ENCODE results near the gene GCGR. TPM values are rescaled to one million over a fixed set of nuclear protein-coding genes. Genes with fewer than 3 reads are reported as not detected.

GCGR gene
- total and polyA plus RNA-seq, 2 experiments from 2014 or later, result 0.17 to 0.23 TPM

DNA sequence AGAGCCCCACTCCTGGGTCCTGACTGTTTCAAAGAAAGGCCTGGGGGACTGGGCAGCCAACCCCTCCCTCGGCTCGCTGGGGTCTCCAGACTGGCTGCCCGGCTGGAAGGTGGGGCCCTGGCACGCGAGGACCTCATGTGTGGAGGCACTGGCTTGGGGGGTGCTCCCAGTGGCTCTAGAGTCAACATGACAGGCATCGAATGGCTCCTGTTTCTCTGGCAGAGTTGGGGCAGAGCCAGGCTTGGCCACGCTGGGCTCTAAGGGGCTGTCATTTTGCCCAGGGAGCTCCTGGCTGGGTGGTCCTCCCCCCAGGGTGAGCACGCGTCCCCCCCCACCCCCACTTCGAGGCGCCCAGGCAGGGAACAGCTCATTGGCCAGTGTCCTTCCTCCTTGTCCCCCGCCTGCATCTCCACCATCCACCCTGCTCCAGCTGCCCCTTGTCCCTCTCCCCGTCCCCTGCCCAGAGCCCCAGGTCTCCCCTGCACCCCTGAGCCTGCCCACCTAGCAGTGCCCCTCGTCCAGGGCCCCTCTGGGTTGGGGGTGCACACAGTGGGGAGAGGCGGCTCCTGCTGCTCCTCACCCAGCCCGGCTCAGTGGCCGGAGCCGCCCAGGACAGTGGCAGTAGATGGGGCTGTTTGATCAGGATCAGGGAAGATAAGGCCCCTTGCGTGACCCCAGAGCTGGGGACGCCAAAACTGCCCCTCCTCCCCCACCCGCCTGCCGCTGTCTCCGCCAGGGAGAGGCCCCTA is 2.7 kb downstream of the GCGR start:
- peaks cover 4% of the 10 kb centered on the region for H3K9me3 Mint-ChIP-seq
- no peak overlapping the region for H3K27ac ChIP-seq (ENCODE audit: low read depth)
- DNase-seq (ENCODE audit: low spot score) (peak; percentile 37), ATAC-seq (peak; percentile 21)
- no peaks in the 10 kb centered on the region for H3K79me2 ChIP-seq (replicated peaks; ENCODE audit: insufficient read depth)
- peaks cover 56% of the 10 kb centered on the region for H3K27me3 Mint-ChIP-seq (ENCODE audit: insufficient read depth, low read depth, poor library complexity)
- H3K4me3 ChIP-seq, result no peak overlapping the region
- no peak overlapping the region for H3K27ac Mint-ChIP-seq
- no peaks in the 10 kb centered on the region for H3F3A ChIP-seq (replicated peaks; ENCODE audit: low read depth)
- H3K9me2 ChIP-seq (ENCODE audit: insufficient read depth), result no peaks in the 10 kb centered on the region
- H3K4me2 ChIP-seq, result no peak overlapping the region
- no peaks in the 10 kb centered on the region for H3K4me1 Mint-ChIP-seq
- no peak overlapping the region for H2AFZ ChIP-seq
- H4K20me1 ChIP-seq (replicated peaks; ENCODE audit: insufficient read depth), result no peaks in the 10 kb centered on the region
- H3K36me3 Mint-ChIP-seq (ENCODE audit: low read depth), result no peaks in the 10 kb centered on the region; the same call in 2 of the 3 replicates
- peaks cover 49% of the 10 kb centered on the region for H3K27me3 ChIP-seq (ENCODE audit: insufficient read depth)
- TF ChIP-seq CTCF (conservative IDR thresholded peaks at IDR 0.05; ENCODE audit: low read depth in 2 of 2) (peak in 1 of 2 experiments; percentile 45; a peak in 2 of 4 replicates), EZH2 (IDR thresholded peaks at IDR 0.05; ENCODE audit: low read depth, unreplicated experiment) (no peak), ZNF114 (CRISPR knock-in tag; IDR thresholded peaks at IDR 0.05) (no peak), EZH2phosphoT487 (IDR thresholded peaks at IDR 0.05; ENCODE audit: unreplicated experiment) (no peak), REST (IDR thresholded peaks at IDR 0.05; ENCODE audit: unreplicated experiment) (no peak)
- H3K4me3 Mint-ChIP-seq, result no peak overlapping the region
- H3K4me1 ChIP-seq (ENCODE audit: insufficient read depth), result no peaks in the 10 kb centered on the region; the same call in 1 of the 2 replicates
- no peaks in the 10 kb centered on the region for H3K36me3 ChIP-seq (ENCODE audit: insufficient read depth)

GRCh38 chr17:81807210-81807719 is 3.3 kb downstream of the GCGR start:
- H3K36me3 ChIP-seq (ENCODE audit: insufficient read depth), result no peaks in the 10 kb centered on the region
- H3K4me2 ChIP-seq, result no peak overlapping the region
- peaks cover 43% of the 10 kb centered on the region for H3K27me3 ChIP-seq (ENCODE audit: insufficient read depth)
- TF ChIP-seq REST (IDR thresholded peaks at IDR 0.05; ENCODE audit: unreplicated experiment) (no peak), EZH2phosphoT487 (IDR thresholded peaks at IDR 0.05; ENCODE audit: unreplicated experiment) (no peak), ZNF331 (CRISPR knock-in tag; IDR thresholded peaks at IDR 0.05; ENCODE audit: low read depth) (no peak), EZH2 (IDR thresholded peaks at IDR 0.05; ENCODE audit: low read depth, unreplicated experiment) (no peak), POLR2AphosphoS5 (IDR thresholded peaks at IDR 0.05; ENCODE audit: low read depth) (no peak)
- TF ChIP-seq, protein P1, sequence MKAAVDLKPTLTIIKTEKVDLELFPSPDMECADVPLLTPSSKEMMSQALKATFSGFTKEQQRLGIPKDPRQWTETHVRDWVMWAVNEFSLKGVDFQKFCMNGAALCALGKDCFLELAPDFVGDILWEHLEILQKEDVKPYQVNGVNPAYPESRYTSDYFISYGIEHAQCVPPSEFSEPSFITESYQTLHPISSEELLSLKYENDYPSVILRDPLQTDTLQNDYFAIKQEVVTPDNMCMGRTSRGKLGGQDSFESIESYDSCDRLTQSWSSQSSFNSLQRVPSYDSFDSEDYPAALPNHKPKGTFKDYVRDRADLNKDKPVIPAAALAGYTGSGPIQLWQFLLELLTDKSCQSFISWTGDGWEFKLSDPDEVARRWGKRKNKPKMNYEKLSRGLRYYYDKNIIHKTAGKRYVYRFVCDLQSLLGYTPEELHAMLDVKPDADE (IDR thresholded peaks at IDR 0.05), result no peak
- ATAC-seq, result no peak
- no peaks in the 10 kb centered on the region for H3K79me2 ChIP-seq (replicated peaks; ENCODE audit: insufficient read depth)
- H3K4me1 ChIP-seq (ENCODE audit: insufficient read depth), result no peaks in the 10 kb centered on the region; the same call in 1 of the 2 replicates
- no peak overlapping the region for H3K27ac ChIP-seq (ENCODE audit: low read depth)
- no peak overlapping the region for H3K4me3 ChIP-seq
- H3F3A ChIP-seq (replicated peaks; ENCODE audit: low read depth), result no peaks in the 10 kb centered on the region
- Mint-ChIP-seq H3K4me3 (no peak overlapping the region), H3K4me1 (no peaks in the 10 kb centered on the region), H3K27ac (no peak overlapping the region), H3K36me3 (ENCODE audit: low read depth) (no peaks in the 10 kb centered on the region; the same call in 2 of the 3 replicates), H3K9me3 (peaks cover 4% of the 10 kb centered on the region), H3K27me3 (ENCODE audit: insufficient read depth, low read depth, poor library complexity) (peaks cover 50% of the 10 kb centered on the region)
- H4K20me1 ChIP-seq (replicated peaks; ENCODE audit: insufficient read depth), result no peaks in the 10 kb centered on the region
- H2AFZ ChIP-seq, result no peak overlapping the region; the same call in 1 of the 2 replicates
- H3K9me2 ChIP-seq (ENCODE audit: insufficient read depth), result no peaks in the 10 kb centered on the region
- DNase-seq (ENCODE audit: low spot score), result no peak

Data from GM23338 (cell line).